HEK293 (cell line): ENCODE data around the gene GNG3.
A peak's percentile ranks its signal among the peaks of the same experiment; 100 is the strongest.

Experiments
- EGR2 ChIP-seq: fragments of 450-650 bp; formaldehyde crosslinking; IDR thresholded peaks from 2 replicates; pipeline ENCODE4 v1.5.1; 2016; ENCODE audit warnings: low read depth, missing biosample characterization, missing genetic modification characterization
- GLI4 ChIP-seq: fragments of 450-650 bp; formaldehyde crosslinking; IDR thresholded peaks from 2 replicates; pipeline ENCODE4 v1.5.1; 2016; ENCODE audit warnings: missing biosample characterization, missing genetic modification characterization
- HIC1 ChIP-seq: fragments of 450-650 bp; formaldehyde crosslinking; IDR thresholded peaks from 2 replicates; pipeline ENCODE4 v1.5.1; 2016; ENCODE audit warnings: missing biosample characterization, missing genetic modification characterization
- KLF10 ChIP-seq: fragments of 450-650 bp; IDR thresholded peaks from 2 replicates; pipeline ENCODE4 v1.5.1; 2018; ENCODE audit warnings: missing biosample characterization, mild to moderate bottlenecking, missing genetic modification characterization
- KLF16 ChIP-seq: fragments of 450-650 bp; formaldehyde crosslinking; IDR thresholded peaks from 2 replicates; pipeline ENCODE4 v1.5.1; 2017; ENCODE audit warnings: missing biosample characterization, missing genetic modification characterization
- OSR2 ChIP-seq: fragments of 450-650 bp; formaldehyde crosslinking; IDR thresholded peaks from 2 replicates; pipeline ENCODE4 v1.5.1; 2016; ENCODE audit warnings: missing biosample characterization, missing genetic modification characterization
- PRDM1 ChIP-seq: fragments of 450-650 bp; formaldehyde crosslinking; IDR thresholded peaks from 2 replicates; pipeline ENCODE4; 2016; ENCODE audit warnings: missing biosample characterization, missing genetic modification characterization
- SP2 ChIP-seq: fragments of 450-650 bp; formaldehyde crosslinking; IDR thresholded peaks from 2 replicates; pipeline ENCODE4 v1.5.1; 2016; ENCODE audit warnings: missing biosample characterization, missing genetic modification characterization
- ZBTB44 ChIP-seq: fragments of 450-650 bp; IDR thresholded peaks from 2 replicates; pipeline ENCODE4 v1.5.1; 2018; ENCODE audit warnings: missing biosample characterization, mild to moderate bottlenecking, missing genetic modification characterization
- ZBTB8A ChIP-seq: fragments of 450-650 bp; formaldehyde crosslinking; IDR thresholded peaks from 2 replicates; pipeline ENCODE4 v1.5.1; 2016; ENCODE audit warnings: missing biosample characterization, missing genetic modification characterization
- ZNF114 ChIP-seq: fragments of 450-650 bp; formaldehyde crosslinking; IDR thresholded peaks from 2 replicates; pipeline ENCODE4 v1.5.0; 2017; ENCODE audit warnings: missing biosample characterization, missing genetic modification characterization
- ZNF140 ChIP-seq: fragments of 450-650 bp; formaldehyde crosslinking; IDR thresholded peaks from 2 replicates; pipeline ENCODE4 v1.5.1; 2016; ENCODE audit warnings: missing biosample characterization, missing genetic modification characterization
- ZNF157 ChIP-seq: fragments of 450-650 bp; formaldehyde crosslinking; IDR thresholded peaks from 2 replicates; pipeline ENCODE4 v1.5.1; 2016; ENCODE audit warnings: missing biosample characterization, missing genetic modification characterization
- ZNF24 ChIP-seq: fragments of 450-650 bp; formaldehyde crosslinking; IDR thresholded peaks from 2 replicates; pipeline ENCODE4 v1.5.1; 2016; ENCODE audit warnings: missing biosample characterization, missing genetic modification characterization
- ZNF354C ChIP-seq: fragments of 450-650 bp; formaldehyde crosslinking; IDR thresholded peaks from 2 replicates; pipeline ENCODE4 v1.5.1; 2016; ENCODE audit warnings: missing biosample characterization, missing genetic modification characterization, low read depth, borderline replicate concordance
- ZNF394 ChIP-seq: fragments of 450-650 bp; formaldehyde crosslinking; IDR thresholded peaks from 2 replicates; pipeline ENCODE4 v1.5.1; 2016; ENCODE audit warnings: missing biosample characterization, missing genetic modification characterization, mild to moderate bottlenecking, moderate library complexity, borderline replicate concordance
- ZNF510 ChIP-seq: fragments of 450-650 bp; formaldehyde crosslinking; IDR thresholded peaks from 2 replicates; pipeline ENCODE4 v1.5.1; 2018; ENCODE audit warnings: mild to moderate bottlenecking, missing genetic modification characterization, missing biosample characterization; ENCODE audit not compliant: insufficient replicate concordance
- ZNF530 ChIP-seq: fragments of 450-650 bp; formaldehyde crosslinking; IDR thresholded peaks from 2 replicates; pipeline ENCODE4 v1.5.1; 2016; ENCODE audit warnings: low read depth, missing biosample characterization, missing genetic modification characterization
- ZNF555 ChIP-seq: fragments of 450-650 bp; formaldehyde crosslinking; conservative IDR thresholded peaks from 2 replicates; pipeline ENCODE4 v1.5.1; 2017; ENCODE audit warnings: missing biosample characterization, mild to moderate bottlenecking, missing genetic modification characterization, inconsistent platforms
- ZNF561 ChIP-seq: fragments of 450-650 bp; IDR thresholded peaks from 2 replicates; pipeline ENCODE4 v1.5.1; 2018; ENCODE audit warnings: missing biosample characterization, missing genetic modification characterization, borderline replicate concordance
- ZNF629 ChIP-seq: fragments of 450-650 bp; formaldehyde crosslinking; IDR thresholded peaks from 2 replicates; pipeline ENCODE4 v1.5.1; 2017; ENCODE audit warnings: missing biosample characterization, missing genetic modification characterization
- ZNF654 ChIP-seq: fragments of 450-650 bp; formaldehyde crosslinking; IDR thresholded peaks from 2 replicates; pipeline ENCODE4 v1.5.1; 2016; ENCODE audit warnings: low read depth, missing biosample characterization, missing genetic modification characterization
- ZNF707 ChIP-seq: fragments of 450-650 bp; formaldehyde crosslinking; IDR thresholded peaks from 2 replicates; pipeline ENCODE4 v1.5.1; 2016; ENCODE audit warnings: missing biosample characterization, missing genetic modification characterization
- ZNF747 ChIP-seq: fragments of 450-650 bp; formaldehyde crosslinking; IDR thresholded peaks from 2 replicates; pipeline ENCODE4 v1.5.1; 2016; ENCODE audit warnings: missing biosample characterization, missing genetic modification characterization
- ZNF768 ChIP-seq: fragments of 450-650 bp; formaldehyde crosslinking; IDR thresholded peaks from 2 replicates; pipeline ENCODE4 v1.5.1; 2018; ENCODE audit warnings: missing biosample characterization, mild to moderate bottlenecking, missing genetic modification characterization
- ZNF792 ChIP-seq: fragments of 450-650 bp; formaldehyde crosslinking; IDR thresholded peaks from 2 replicates; pipeline ENCODE4 v1.5.1; 2016; ENCODE audit warnings: missing biosample characterization, missing genetic modification characterization
- ZNF830 ChIP-seq: fragments of 450-650 bp; IDR thresholded peaks from 2 replicates; pipeline ENCODE4 v1.5.0; 2018; ENCODE audit warnings: missing biosample characterization, missing genetic modification characterization, low read depth, mild to moderate bottlenecking, moderate library complexity
- ZSCAN30 ChIP-seq: fragments of 450-650 bp; IDR thresholded peaks from 2 replicates; pipeline ENCODE4 v1.5.1; 2018; ENCODE audit warnings: missing biosample characterization, mild to moderate bottlenecking, missing genetic modification characterization, moderate library complexity
- ZXDB ChIP-seq: fragments of 450-650 bp; formaldehyde crosslinking; IDR thresholded peaks from 2 replicates; pipeline ENCODE4 v1.5.1; 2016; ENCODE audit warnings: missing biosample characterization, missing genetic modification characterization
- TF ChIP-seq, protein P1 (sequence below): fragments of 450-650 bp; formaldehyde crosslinking; IDR thresholded peaks from 2 replicates; pipeline ENCODE4 v1.5.1; 2017; ENCODE audit warnings: missing biosample characterization, missing genetic modification characterization
- TF ChIP-seq, protein P2 (sequence below): fragments of 450-650 bp; formaldehyde crosslinking; IDR thresholded peaks from 2 replicates; pipeline ENCODE4 v1.5.1; 2016; ENCODE audit warnings: missing biosample characterization, missing genetic modification characterization

The GNG3 gene

DNA sequence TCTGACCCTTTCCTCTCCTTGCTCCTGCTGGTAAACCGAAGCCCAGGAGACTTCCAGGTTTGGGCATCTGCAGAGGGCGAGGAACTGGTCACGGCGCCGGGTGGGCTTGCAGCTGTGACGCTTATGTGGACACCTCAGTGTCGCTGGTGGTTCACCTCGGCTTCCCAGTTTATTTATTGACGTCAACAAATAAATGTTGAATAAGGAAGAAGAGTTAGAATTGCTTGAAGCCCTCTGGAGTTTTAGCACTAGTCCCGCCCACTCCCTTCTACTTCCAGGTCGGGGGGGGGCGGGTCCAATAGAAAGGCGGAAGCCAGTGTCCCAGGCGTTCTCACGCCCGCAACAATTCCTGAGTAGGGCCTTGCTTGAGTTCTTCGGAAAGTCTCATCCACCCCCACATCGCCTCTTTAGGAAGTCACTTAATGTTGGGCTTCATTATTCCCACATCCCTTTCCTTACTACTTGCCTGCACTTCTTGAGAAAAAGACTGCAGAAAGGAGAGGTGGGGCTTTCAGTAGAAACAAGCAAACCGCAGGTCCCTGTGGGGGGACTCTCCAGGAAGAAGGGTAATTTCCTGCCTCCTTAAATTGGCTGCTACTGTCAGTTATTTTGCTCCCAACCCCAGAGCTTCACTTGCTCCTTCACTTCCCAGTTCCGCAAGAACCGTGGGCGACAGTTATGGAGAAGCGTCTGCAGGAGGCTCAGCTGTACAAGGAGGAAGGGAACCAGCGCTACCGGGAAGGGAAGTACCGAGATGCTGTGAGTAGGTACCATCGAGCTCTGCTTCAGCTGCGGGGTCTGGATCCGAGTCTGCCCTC is 20.9 kb downstream of the GNG3 start, which contains the start of gene TTC9C (continued):
- no peak for TF ChIP-seq ZNF114 (tag by site-specific recombination)
- TF ChIP-seq ZNF654 (tag by site-specific recombination): no peak
- no peak for TF ChIP-seq ZNF707 (tag by site-specific recombination)
- peak; percentile 73 for TF ChIP-seq ZNF629 (tag by site-specific recombination)
- no peak for TF ChIP-seq ZNF354C (tag by site-specific recombination)
- TF ChIP-seq ZBTB8A (tag by site-specific recombination): peak; percentile 39; the same call in 1 of the 2 replicates
- no peak for TF ChIP-seq ZNF792 (tag by site-specific recombination)
- TF ChIP-seq ZNF510 (tag by site-specific recombination): no peak
- TF ChIP-seq ZNF530: no peak
- peak; percentile 55; the same call in 1 of the 2 replicates for TF ChIP-seq SP2 (tag by site-specific recombination)
- no peak for TF ChIP-seq ZNF830 (tag by site-specific recombination)
- TF ChIP-seq ZNF555 (tag by site-specific recombination): no peak
- TF ChIP-seq EGR2: peak; percentile 27; the same call in 1 of the 2 replicates
- no peak for TF ChIP-seq HIC1 (tag by site-specific recombination)
- TF ChIP-seq, protein P1, sequence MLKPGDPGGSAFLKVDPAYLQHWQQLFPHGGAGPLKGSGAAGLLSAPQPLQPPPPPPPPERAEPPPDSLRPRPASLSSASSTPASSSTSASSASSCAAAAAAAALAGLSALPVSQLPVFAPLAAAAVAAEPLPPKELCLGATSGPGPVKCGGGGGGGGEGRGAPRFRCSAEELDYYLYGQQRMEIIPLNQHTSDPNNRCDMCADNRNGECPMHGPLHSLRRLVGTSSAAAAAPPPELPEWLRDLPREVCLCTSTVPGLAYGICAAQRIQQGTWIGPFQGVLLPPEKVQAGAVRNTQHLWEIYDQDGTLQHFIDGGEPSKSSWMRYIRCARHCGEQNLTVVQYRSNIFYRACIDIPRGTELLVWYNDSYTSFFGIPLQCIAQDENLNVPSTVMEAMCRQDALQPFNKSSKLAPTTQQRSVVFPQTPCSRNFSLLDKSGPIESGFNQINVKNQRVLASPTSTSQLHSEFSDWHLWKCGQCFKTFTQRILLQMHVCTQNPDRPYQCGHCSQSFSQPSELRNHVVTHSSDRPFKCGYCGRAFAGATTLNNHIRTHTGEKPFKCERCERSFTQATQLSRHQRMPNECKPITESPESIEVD (tag by site-specific recombination): no peak
- TF ChIP-seq GLI4: no peak
- peak; percentile 65; the same call in 1 of the 2 replicates for TF ChIP-seq ZNF561 (tag by site-specific recombination)
- no peak for TF ChIP-seq KLF16 (tag by site-specific recombination)
- no peak for TF ChIP-seq ZNF747 (tag by site-specific recombination)
- TF ChIP-seq ZNF140: no peak
- no peak for TF ChIP-seq ZNF157 (tag by site-specific recombination)
- no peak for TF ChIP-seq ZNF768
- no peak for TF ChIP-seq ZNF394 (tag by site-specific recombination)
- TF ChIP-seq PRDM1 (tag by site-specific recombination): no peak
- TF ChIP-seq, protein P2, sequence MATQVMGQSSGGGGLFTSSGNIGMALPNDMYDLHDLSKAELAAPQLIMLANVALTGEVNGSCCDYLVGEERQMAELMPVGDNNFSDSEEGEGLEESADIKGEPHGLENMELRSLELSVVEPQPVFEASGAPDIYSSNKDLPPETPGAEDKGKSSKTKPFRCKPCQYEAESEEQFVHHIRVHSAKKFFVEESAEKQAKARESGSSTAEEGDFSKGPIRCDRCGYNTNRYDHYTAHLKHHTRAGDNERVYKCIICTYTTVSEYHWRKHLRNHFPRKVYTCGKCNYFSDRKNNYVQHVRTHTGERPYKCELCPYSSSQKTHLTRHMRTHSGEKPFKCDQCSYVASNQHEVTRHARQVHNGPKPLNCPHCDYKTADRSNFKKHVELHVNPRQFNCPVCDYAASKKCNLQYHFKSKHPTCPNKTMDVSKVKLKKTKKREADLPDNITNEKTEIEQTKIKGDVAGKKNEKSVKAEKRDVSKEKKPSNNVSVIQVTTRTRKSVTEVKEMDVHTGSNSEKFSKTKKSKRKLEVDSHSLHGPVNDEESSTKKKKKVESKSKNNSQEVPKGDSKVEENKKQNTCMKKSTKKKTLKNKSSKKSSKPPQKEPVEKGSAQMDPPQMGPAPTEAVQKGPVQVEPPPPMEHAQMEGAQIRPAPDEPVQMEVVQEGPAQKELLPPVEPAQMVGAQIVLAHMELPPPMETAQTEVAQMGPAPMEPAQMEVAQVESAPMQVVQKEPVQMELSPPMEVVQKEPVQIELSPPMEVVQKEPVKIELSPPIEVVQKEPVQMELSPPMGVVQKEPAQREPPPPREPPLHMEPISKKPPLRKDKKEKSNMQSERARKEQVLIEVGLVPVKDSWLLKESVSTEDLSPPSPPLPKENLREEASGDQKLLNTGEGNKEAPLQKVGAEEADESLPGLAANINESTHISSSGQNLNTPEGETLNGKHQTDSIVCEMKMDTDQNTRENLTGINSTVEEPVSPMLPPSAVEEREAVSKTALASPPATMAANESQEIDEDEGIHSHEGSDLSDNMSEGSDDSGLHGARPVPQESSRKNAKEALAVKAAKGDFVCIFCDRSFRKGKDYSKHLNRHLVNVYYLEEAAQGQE (tag by site-specific recombination): no peak
- peak; percentile 35 for TF ChIP-seq OSR2
- TF ChIP-seq ZNF24 (tag by site-specific recombination): no peak
- no peak; the same call in 1 of the 2 replicates for TF ChIP-seq ZXDB (tag by site-specific recombination)
- 0 out of 2 replicates have a peak, but pooled peaks have one; percentile 47 for TF ChIP-seq ZSCAN30 (tag by site-specific recombination)
- no peak for TF ChIP-seq ZBTB44 (tag by site-specific recombination)
- peak; percentile 43 for TF ChIP-seq KLF10 (tag by site-specific recombination)
